Measurements from ENCODE around the gene RRN3. TPM values are rescaled to one million over a fixed set of nuclear protein-coding genes. Genes with fewer than 3 reads are reported as not detected.
"Not testable (repeated sequence)": the region's sequence is repeated elsewhere in the genome, so short reads cannot be mapped to it uniquely, and the experiment has no call there.

Gene RRN3
- 26.9 and 28.2 TPM in 2 replicates for total RNA-seq (2014; rRNA removed; shearing (Covaris generic))

DNA sequence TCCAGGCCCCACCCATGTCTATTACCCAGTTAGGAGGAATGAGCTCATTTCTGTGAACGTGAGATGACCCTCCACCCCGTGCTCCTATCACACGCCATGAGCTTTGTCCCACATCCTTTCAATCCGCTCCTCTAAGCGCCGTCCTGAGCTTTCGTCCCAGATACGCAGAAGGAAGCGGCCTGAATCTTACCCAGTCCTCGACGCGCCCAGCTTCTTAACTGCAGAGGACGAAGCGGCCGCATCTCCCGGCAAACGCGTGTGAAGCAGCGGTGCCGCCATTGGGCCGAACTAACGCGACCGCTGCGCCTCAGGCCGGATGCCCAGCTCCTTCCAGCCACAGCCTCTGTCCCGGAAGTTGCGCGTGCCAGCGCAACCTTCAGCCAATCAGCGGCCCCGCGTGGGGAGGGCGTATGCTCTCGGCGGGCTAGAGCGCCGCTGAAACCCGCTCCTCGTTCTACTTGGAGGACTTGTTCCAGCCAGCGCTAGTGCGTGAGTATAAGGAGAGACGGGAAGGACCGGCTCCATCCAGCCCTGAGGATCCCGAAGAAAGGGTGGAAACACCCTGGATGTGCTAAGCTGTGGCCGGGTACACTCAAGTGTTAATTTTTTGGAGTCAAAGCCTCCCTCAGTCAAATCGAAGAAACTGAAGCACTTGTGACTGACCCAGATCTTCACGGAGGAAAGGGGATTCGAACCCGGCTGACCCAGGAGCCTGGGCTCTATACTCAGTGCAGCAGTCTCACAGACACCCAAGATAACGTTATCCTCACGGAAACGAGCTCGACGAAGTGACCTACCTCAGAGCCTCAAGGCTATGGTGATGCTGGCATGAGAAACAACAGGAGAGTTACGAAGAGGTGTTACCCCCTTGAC lies at the start of gene RRN3:
TSS of gene RRN3 (minus strand) at position 318 of the 873 bp plus-strand sequence. CDS start at position 279, 39 bp downstream.
- peak; percentile 92 for DNase-seq (ENCODE audit: low spot score)

DNA sequence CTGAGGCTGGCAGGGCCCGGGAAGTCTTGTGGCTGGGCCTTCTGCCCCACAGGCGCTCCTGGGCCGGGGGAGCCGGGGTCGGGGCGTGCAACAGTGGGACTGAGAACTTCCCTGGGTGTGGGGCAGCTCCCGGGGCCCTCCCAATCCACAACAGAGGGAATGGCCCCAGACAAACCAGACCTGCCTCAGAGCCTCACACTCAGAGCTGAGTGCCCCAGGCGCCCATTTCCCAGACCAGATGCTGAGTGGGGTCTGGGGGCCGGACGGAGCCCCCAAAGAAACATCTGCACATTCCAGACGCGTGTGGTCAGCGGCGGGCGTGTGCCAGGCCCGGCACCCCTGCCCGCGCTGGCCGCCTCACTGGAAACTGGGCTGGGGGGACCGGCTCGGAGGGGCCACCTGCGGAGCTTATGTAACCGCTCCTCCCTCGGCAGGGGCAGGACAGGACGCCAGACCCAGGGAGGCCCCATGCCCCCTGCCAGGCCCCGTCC lies 49.6 kb upstream of the RRN3 start:
- DNase-seq (ENCODE audit: low spot score), result not testable (repeated sequence)

DNA sequence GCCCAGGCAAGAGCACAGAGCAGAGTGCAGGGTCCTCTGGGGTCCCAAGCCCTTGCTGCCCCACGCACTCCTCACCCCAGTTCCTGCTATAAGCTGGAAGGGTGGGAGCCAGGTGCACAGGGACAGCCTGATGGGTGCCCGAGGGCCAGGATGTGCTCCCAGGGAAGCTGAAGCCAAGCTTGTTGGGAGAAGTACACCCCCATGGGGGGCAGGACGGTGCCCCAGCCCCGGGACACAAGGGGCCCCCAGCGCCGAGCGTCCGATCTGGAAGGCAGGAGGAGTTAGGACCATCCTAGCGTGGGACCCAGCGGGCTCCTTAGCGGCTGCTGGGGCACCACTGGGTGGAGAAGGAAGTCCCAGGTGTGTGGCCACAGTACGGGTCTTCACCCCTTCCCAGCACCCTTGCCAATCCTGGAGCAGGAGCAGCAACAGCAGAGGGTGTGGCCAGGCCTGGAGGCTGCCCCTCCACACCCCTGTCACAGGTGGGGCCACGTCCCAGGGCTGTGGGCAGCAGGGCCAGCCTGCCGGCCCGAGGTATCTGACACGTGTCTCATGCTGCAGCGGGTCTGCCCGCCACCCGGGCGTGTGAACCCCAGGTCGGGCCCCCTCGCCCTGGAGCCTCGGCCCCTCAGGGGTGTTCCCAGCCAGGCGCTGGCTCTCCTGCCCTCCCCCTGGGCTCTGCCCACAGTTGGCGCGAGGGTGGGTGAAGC lies 49.0 kb upstream of the RRN3 start:
- not testable (repeated sequence) for DNase-seq (ENCODE audit: low spot score)

- DNase-seq (ENCODE audit: low spot score), result not testable (repeated sequence)
Observed at GRCh38 chr16:15142107-15142890, 48.2 kb upstream of the RRN3 start.

GRCh38 chr16:15141586-15141985 lies 47.5 kb upstream of the RRN3 start:
- DNase-seq (ENCODE audit: low spot score), result no peak

DNA sequence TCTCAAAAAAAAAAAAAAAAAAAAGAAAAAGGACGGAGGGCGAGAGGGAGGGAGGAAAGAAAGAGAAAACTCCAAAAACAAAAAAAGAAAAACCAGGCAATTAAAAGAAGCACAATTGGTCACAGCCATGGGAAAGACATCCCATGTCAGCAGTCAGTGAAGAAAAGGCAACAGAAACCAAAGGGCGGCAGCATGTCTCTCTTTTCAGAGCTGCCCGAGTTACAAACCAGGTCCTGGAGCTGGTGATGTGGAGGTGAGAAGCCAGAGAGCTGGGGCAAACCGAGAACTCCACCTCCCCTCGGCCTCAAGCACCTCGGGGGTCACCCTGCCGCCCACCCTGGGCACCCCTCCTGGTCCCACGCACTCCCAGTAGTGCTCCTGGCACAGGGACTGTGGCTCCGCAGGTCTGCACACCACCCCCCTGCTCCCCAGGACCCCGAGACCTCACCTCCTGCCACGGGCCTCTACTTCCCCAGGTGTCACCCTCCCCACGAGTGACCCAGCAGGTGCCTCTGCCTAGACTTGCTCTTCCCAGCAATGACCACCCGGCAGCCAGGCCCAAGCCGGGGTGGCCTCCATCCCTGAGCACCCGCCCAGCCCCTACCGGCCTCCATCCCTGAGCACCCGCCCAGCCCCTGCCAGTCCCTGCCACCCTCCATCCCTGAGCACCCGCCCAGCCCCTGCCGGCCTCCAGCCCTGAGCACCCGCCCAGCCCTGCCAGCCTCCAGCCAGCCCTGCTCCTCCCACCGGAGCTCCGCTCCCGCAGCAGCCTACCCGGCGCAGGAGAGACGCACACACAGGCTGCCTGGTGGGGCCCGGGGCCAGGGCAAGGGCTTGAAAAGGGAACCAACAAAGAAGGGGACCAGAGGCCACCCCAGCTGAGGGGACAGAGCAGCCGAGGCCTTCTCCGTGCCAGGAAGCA lies 46.6 kb upstream of the RRN3 start:
- DNase-seq (ENCODE audit: low spot score), result peak; percentile 8

DNA sequence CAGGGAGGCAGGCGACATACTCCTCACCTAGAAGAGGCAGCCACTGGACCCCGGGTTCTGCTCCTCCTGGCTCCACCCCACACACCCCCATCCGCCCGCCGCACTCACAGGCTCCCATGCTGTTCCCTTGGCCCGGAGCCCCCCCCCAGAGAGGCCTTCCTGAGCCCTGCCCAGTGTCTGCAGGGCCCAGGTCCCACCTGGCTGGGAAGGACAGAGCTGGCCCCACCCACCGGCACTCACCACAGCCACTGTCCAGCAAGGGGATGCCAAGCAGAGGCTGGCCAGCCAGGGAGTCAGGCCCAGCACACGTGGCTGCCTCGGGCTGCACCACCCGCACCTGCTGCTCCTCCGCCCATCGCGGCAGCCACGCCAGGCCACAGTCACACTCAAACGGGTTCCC lies 43.4 kb upstream of the RRN3 start:
- DNase-seq (ENCODE audit: low spot score), result not testable (repeated sequence)

- DNase-seq (ENCODE audit: low spot score), result not testable (repeated sequence)
Observed at GRCh38 chr16:15135483-15136360, 41.6 kb upstream of the RRN3 start.

DNA sequence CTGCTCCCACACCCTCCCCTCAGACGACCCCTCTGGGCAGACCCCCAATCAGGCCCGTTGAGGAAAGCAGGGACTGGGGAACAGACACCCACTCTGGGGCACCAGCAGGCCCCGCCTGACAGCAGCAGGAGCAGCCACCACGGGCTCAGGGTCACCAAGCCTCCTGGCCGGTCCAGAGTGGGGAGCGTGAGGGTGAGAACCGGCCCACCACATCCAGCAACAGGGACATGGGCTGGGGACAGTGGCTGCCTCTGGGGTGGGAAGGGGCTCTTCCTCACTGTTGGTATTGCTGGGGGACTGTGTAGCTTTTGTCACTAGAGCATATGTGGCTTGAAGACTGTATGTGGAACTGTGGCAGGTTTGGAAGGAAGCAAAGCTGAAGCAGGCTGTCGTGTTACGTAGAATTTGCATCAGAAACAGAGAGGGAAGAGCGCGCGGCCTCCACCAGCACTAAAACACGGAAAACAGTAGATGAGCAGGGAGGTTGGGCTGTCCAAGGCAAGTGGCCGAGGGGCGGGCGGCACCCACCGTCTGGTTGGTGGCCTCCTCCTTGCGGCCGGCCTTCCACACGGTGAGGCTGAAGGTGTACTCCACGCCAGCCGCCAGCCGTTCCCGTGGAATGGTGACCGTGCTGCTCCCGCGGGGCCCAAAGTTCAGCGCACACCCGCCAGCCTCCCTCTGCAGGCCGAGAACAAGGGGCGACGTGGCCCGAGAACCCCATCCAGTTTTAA lies 40.8 kb upstream of the RRN3 start:
- not testable (repeated sequence) for DNase-seq (ENCODE audit: low spot score)

GRCh38 chr16:15133554-15133953 lies 39.5 kb upstream of the RRN3 start:
- not testable (repeated sequence) for DNase-seq (ENCODE audit: low spot score)

- DNase-seq (ENCODE audit: low spot score), result not testable (repeated sequence)
Observed at GRCh38 chr16:15132719-15133428, 38.8 kb upstream of the RRN3 start.

DNA sequence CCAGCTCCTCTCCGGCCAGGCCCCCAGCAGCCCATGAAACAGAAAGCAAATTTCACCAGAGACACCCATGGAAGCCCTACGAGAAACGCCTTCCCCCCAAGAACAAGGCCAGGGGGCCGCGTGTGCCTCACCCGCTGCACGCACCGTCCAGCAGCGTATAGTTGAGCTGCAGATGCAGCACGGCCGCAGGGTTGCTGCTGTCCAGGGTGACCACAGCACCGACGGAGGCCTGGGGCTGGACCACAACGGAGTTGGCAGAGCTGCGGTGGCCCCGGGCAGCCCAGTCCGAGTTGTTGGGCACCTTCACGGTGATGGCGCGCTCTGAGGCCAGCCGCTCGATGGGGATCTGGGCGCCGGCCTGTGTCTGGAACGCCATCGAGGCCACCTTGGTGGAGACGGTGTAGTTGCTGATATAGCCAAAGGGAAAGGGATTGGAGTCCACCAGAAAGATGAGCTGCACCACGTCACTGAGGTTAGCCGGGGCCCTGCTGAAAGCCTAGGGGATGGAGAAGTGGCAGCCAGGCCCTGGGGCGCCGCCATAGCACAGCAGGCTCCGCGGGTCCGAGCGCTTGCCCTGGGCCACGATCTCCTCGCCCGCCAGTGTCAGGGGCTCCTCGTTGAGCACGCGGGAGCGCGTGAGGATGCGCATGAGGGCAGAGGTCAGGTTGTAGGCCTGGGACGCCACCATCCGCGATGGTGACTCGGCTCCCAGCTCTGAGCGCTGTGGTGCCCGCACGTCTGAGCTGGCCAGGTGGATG lies 37.0 kb upstream of the RRN3 start:
- not testable (repeated sequence) for DNase-seq (ENCODE audit: low spot score)

DNA sequence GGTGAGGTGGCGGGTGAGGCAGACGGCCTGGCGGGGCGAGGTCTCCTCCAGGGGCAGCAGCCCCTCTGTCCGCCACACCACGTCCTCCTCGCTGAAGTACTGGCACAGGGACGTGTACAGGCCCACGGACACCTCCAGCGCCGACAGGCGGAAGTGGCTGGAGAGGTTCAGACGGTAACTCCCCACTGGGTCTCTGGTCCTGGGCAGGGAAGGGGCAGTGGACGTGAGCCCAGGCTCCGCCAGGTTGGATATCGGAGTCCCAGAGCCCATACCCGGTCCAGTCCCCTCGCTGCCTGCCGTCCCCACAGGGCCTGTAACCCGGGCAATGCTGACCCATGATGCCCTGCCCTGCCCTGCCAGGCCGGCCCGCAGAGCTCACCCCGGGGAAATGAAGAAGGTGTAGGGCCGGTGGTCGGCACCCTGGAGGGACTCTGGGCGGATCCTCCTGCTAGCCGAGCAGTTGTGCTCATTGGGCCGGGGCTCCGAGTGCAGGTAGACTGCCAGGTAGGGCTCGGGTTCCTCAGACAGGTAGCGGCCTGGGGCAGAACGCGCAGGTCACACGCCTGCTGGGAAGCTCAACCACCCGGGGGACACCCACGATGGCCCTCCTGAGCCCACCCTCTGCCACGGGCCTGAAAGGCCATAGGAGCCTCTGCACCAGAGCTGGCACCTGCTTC lies 36.3 kb upstream of the RRN3 start:
- DNase-seq (ENCODE audit: low spot score), result not testable (repeated sequence)

DNA sequence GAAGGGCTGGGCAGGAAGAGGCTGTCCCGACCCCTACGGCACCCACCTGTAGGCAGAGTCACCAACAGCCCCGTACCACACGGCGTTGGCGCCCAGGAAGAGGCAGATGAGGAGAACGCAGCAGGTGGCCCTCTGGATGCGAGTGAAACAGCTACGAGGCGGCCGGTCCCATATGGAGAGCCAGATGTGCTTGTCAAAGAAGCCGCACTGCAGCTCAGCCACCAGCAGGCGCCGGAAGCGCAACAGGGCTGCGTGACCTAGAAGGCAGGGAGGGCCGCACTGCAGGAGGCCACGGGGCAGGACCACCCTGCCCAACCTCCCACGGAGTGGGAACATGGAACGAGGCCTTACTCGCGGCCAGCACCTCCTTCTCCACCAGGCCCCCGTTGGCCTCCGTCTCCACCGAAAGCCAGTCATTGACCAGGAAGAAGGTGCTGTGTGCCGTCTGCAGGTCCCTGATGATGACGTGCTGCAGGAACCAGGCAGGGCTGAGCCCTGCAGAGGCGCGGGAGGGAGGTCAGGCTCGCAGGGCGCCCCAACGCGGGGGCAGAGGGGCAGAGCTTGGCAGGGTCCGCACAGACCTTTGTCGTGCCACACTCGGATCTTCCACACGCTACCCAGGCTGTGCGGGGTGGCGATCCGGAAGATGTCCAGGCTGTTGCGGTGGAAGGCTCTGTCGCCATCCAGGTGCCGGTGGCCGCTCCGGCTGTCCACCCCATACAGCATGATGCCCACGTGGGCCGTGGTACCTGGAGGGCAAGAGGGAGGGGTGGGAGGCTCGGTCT lies 33.8 kb upstream of the RRN3 start:
- DNase-seq (ENCODE audit: low spot score), result not testable (repeated sequence)

GRCh38 chr16:15100372-15100987 lies 6.4 kb upstream of the RRN3 start:
- not testable (repeated sequence) for DNase-seq (ENCODE audit: low spot score)

Data from HT-29 (cell line).